Fibroblast of the aortic adventitia (primary cell): ENCODE results near the gene ACSL3. TPM values are rescaled to one million over a fixed set of nuclear protein-coding genes. Genes with fewer than 3 reads are reported as not detected.
"Not testable (repeated sequence)": the region's sequence is repeated elsewhere in the genome, so short reads cannot be mapped to it uniquely, and the experiment has no call there.

Experiments
- DNase-seq: peaks from one replicate; pipeline ENCODE4 v3.0.0-alpha.2; 2010; ENCODE audit warnings: low read depth
- H3K4me3 ChIP-seq: 2 replicates; pipeline ENCODE4 v1.5.1; 2011; ENCODE audit warnings: low read depth, mild to moderate bottlenecking, control low read depth, low read length, moderate library complexity
- CTCF ChIP-seq: IDR thresholded peaks from 2 replicates; pipeline ENCODE4 v1.5.1; 2011; ENCODE audit warnings: mild to moderate bottlenecking, low read length, control low read depth, inconsistent platforms; ENCODE audit not compliant: insufficient read depth
- total RNA-seq: library from RNA; depleted of rRNA; stranded (reverse); fragments of >200 nt; gene quantifications from 2 replicates; pipeline ENCODE4 v1.2.3, GENCODE V29; 2012; ENCODE audit warnings: low replicate concordance

Gene ACSL3
- total RNA-seq, 1 donor = 88.5 TPM

- no peak for TF ChIP-seq CTCF
- no peak overlapping the region for H3K4me3 ChIP-seq
- DNase-seq = no peak
Observed at GRCh38 chr2:222840060-222840802, 20.6 kb upstream of the ACSL3 start.

GRCh38 chr2:222842491-222843174, 18.2 kb upstream of the ACSL3 start:
- no peak for DNase-seq
- no peak overlapping the region for H3K4me3 ChIP-seq
- TF ChIP-seq CTCF = no peak

- no peak overlapping the region for H3K4me3 ChIP-seq
- DNase-seq = peak; percentile 95
- no peak for TF ChIP-seq CTCF
Observed at GRCh38 chr2:222844323-222844722, 16.5 kb upstream of the ACSL3 start.

GRCh38 chr2:222845314-222845713, 15.5 kb upstream of the ACSL3 start:
- H3K4me3 ChIP-seq, DNase-seq: not testable (repeated sequence)

- no peak overlapping the region for H3K4me3 ChIP-seq
- TF ChIP-seq CTCF = no peak
- DNase-seq = no peak
Observed at GRCh38 chr2:222846003-222846402, 14.8 kb upstream of the ACSL3 start.

- DNase-seq, H3K4me3 ChIP-seq: not testable (repeated sequence)
Observed at GRCh38 chr2:222848031-222848430, 12.8 kb upstream of the ACSL3 start.

GRCh38 chr2:222848862-222849261, 12.0 kb upstream of the ACSL3 start:
- DNase-seq = no peak
- TF ChIP-seq CTCF = no peak
- H3K4me3 ChIP-seq = no peak overlapping the region
